C4-2B (cell line): Measurements from ENCODE around the gene FSIP1.

Source experiments
- CTCF ChIP-seq: fragments of 450-650 bp; conservative IDR thresholded peaks from 2 replicates; pipeline ENCODE4 v1.5.1; 2017; ENCODE audit warnings: mild to moderate bottlenecking
- ZFX ChIP-seq: fragments of 450-650 bp; IDR thresholded peaks from 2 replicates; pipeline ENCODE4 v1.6.1; 2017

- no peak for TF ChIP-seq CTCF
- TF ChIP-seq ZFX = no peak
Measured at GRCh38 chr15:39584266-39584659, 198.4 kb downstream of the FSIP1 start.
